IPS-18a (cell line): ENCODE data around the gene LDHAL6B.
"Not testable (repeated sequence)": the region's sequence is repeated elsewhere in the genome, so short reads cannot be mapped to it uniquely, and the experiment has no call there.

Source experiments
- H3K27ac ChIP-seq: one replicate; pipeline ENCODE4 v1.5.1; 2013; ENCODE audit warnings: low read length
- H3K27me3 ChIP-seq: one replicate; pipeline ENCODE4 v1.6.1; 2013; ENCODE audit warnings: mild to moderate bottlenecking, low read length; ENCODE audit not compliant: control insufficient read depth, insufficient read depth
- H3K36me3 ChIP-seq: one replicate; pipeline ENCODE4 v1.6.1; 2013; ENCODE audit warnings: low read depth, low read length; ENCODE audit not compliant: control insufficient read depth
- H3K4me1 ChIP-seq: one replicate; pipeline ENCODE4 v1.6.1; 2013; ENCODE audit warnings: low read depth, low read length; ENCODE audit not compliant: control insufficient read depth
- H3K4me3 ChIP-seq: one replicate; pipeline ENCODE4 v1.5.1; 2013; ENCODE audit warnings: low read length
- H3K9ac ChIP-seq: one replicate; pipeline ENCODE4 v1.6.1; 2013; ENCODE audit warnings: mild to moderate bottlenecking, low read length, moderate library complexity
- H3K9me3 ChIP-seq: one replicate; pipeline ENCODE4 v1.6.1; 2013; ENCODE audit warnings: low read depth, low read length; ENCODE audit not compliant: control insufficient read depth

Gene LDHAL6B

DNA sequence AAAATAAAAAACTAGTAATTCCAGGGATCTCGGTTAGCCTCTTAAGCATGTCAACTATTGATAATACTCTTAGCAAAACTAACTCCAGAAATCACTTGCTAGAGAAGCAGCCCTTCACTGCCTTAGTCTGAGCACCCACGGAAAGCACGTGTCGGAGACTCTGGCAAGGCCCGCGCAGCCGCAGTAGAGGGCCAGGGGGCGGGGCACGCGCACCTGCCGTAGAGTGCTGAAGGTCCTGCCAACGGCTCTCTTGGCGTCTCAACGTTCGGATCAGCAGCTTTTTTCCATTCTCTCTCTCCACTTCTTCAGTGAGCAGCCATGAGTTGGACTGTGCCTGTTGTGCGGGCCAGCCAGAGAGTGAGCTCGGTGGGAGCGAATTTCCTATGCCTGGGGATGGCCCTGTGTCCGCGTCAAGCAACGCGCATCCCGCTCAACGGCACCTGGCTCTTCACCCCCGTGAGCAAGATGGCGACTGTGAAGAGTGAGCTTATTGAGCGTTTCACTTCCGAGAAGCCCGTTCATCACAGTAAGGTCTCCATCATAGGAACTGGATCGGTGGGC is at the start of gene LDHAL6B:
LDHAL6B (plus strand) TSS at position 221 of the 561 bp plus-strand sequence; CDS start at position 319, 98 bp downstream.
- Histone ChIP-seq H3K9me3 (no peaks in the 10 kb centered on the region), H3K27ac (no peak within 1 kb of the TSS), H3K27me3 (no peaks in the 10 kb centered on the region), H3K4me1 (no peaks in the 10 kb centered on the region), H3K36me3 (peaks cover 59% of the 10 kb centered on the region), H3K4me3 (no peak within 1 kb of the TSS), H3K9ac (no peak within 1 kb of the TSS)

DNA sequence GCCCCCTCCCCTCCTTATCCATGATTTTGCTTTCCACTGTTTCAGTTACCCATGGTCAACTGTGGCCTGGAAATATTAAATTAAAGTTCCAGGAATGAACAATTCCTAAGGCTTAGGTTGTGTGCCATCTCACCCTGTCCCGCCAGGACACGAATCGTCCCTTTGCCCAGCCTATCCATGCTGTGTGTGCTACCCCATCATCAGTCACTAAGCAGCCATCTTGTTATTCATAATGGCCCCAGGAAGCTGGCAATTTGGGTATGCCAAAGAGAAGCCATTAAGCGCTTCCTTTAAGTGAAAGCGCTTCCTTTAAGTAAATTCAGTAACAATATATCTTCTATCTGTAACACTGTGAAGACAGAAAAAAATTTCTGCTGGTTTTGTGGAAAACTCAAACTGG is 49.2 kb upstream of the LDHAL6B start:
- Histone ChIP-seq H3K4me1 (no peaks in the 10 kb centered on the region), H3K27me3 (no peaks in the 10 kb centered on the region), H3K9ac (no peak overlapping the region), H3K36me3 (peaks cover 43% of the 10 kb centered on the region), H3K9me3 (no peaks in the 10 kb centered on the region), H3K4me3 (no peak overlapping the region), H3K27ac (no peak overlapping the region)

DNA sequence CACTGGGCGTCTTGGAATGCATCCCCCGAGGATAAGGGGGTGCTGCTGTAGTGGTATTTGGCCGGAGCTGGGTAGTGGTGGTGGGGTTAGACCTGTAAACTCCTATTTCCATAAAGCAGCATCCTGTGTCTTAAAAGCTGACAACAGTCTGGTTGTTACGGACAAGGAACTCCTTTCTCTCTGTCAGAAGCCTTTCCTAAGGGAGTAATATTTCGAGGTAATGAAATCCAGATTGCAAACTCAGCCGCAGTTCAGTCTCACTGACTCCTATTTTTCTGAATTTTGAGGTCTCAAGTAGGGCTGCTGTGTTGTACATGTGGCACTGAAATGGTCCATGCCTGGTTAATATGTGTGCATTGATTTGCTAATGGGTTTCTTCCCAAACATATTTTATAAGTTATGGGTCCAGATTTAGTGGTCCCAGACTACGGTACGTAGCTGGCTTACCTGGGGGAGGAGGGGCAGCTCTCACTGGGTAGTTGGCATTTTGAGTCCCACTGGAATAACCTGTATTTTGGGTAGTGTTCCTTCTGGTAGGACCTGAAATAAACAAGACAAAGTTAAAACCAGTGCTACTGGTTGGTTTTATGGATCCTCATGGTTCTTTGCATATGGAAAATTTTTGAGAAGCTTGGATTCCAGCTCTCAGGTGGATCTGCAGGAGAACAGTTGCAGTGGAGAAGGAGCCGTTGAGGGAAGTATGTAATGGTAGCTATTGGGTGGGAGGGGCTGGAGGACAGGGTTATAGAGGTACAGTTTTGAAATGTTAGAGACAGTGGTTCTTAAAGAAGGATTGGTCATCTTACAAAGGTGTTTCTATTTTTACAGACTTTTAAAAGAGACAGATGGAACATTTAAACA is 48.6 kb upstream of the LDHAL6B start:
- Histone ChIP-seq H3K36me3 (peaks cover 37% of the 10 kb centered on the region), H3K4me3 (no peak overlapping the region), H3K9ac (no peak overlapping the region)

DNA sequence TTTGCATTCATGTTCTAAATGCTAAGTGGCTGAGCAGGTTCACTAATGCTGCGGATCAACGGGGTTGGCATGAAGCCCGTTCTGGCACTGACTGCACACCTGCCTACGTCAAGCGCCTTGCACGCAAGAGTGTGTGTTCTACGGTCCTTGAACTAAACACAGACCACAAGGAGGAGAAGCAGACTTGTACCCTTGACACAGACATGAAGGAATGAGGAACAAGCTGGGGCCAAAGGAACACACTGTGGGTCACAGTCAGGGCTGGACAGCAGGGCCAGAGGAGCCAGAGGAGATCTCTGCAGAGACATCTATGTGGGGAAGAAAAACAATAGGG is 48.0 kb upstream of the LDHAL6B start:
- no peaks in the 10 kb centered on the region for H3K4me1 ChIP-seq
- H3K9me3 ChIP-seq, result no peaks in the 10 kb centered on the region
- H3K36me3 ChIP-seq, result peaks cover 31% of the 10 kb centered on the region
- H3K27ac ChIP-seq, result no peak overlapping the region
- no peak overlapping the region for H3K4me3 ChIP-seq
- no peaks in the 10 kb centered on the region for H3K27me3 ChIP-seq
- H3K9ac ChIP-seq, result no peak overlapping the region

More for the DNA sequence above, 48.6 kb upstream of the LDHAL6B start:
- H3K27ac ChIP-seq, result no peak overlapping the region
- no peaks in the 10 kb centered on the region for H3K9me3 ChIP-seq
- no peaks in the 10 kb centered on the region for H3K4me1 ChIP-seq
- no peaks in the 10 kb centered on the region for H3K27me3 ChIP-seq

DNA sequence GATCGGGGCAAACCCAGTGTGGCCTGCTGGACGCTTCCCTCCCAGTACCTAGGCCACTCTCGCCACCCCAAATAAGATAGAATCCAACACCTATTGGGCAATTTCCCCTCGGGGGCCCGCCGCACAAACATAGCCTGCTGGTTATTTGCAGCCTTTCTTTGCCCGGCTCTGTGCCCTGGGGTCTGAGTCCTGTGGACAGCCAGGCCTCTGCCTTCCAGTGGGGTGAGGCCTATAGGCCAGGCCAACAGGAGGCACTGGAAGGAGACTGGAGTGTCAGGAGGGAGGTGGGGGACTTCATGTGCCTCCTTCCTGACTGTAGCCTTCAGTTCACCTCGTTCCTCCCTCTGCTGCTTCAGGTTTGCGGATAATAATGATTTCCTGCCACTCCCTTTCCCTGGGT is 47.4 kb upstream of the LDHAL6B start:
- no peak overlapping the region for H3K4me3 ChIP-seq
- H3K27ac ChIP-seq, result no peak overlapping the region
- H3K27me3 ChIP-seq, result no peaks in the 10 kb centered on the region
- H3K9ac ChIP-seq, result no peak overlapping the region
- no peaks in the 10 kb centered on the region for H3K9me3 ChIP-seq
- H3K4me1 ChIP-seq, result no peaks in the 10 kb centered on the region
- H3K36me3 ChIP-seq, result peaks cover 28% of the 10 kb centered on the region

DNA sequence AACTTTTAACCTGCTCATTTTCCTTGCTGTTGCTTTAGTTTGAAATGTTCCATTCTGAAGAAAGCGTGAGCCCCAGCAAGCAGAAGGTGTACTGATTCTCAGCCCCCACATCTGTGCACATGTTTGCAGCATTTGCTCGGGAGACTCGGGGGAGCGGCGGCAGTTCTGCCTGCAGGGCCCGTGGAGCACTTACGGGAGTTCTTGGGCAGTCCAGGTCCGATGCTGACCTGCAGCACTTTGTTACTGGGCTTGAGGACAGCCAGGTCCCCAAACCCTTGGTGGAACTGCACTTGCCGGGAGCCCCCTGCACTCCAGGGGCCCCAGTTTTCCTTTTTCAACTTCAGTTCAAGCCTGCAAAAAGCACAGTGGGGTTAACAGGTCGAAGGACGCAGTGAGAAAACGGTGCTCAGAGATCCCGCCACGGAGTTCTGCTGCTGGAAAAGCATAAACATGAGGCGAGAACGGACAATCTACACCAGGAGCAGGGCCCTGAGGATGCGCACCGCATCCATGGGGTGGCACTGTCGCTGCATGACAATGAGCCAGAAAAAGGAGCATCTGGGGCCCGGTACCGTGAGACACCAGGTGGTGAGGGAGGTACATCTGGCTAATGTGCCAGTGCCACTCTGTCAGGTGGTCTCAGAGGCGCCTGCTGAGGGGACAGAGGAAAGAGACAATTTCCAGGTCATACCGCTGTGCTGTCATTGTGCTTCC is 45.6 kb upstream of the LDHAL6B start:
- Histone ChIP-seq H3K9ac (no peak overlapping the region), H3K27ac (no peak overlapping the region), H3K4me3 (no peak overlapping the region), H3K4me1 (no peaks in the 10 kb centered on the region), H3K9me3 (no peaks in the 10 kb centered on the region), H3K27me3 (no peaks in the 10 kb centered on the region), H3K36me3 (peaks cover 28% of the 10 kb centered on the region)

DNA sequence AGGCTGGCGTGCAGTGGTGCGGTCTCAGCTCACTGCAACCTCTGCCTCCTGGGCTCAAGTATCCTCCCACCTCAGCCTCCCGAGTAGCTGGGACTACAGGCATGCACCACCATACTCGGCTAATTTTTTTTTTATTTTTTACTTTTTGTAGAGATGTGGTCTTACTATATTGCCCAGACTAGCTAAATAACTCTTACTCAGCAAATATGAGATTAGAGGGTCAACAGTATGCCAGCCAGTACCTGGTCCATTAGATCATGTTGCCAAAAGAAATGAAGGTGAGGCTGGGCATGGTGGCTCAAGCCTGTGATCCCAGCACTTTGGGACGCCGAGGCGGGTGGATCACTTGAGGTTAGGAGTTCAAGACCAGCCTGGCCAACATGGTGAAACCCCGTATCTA is 44.6 kb upstream of the LDHAL6B start:
- H3K27ac ChIP-seq, H3K4me3 ChIP-seq, H3K27me3 ChIP-seq, H3K4me1 ChIP-seq, H3K9ac ChIP-seq, H3K9me3 ChIP-seq: not testable (repeated sequence)
- peaks cover 28% of the 10 kb centered on the region for H3K36me3 ChIP-seq

DNA sequence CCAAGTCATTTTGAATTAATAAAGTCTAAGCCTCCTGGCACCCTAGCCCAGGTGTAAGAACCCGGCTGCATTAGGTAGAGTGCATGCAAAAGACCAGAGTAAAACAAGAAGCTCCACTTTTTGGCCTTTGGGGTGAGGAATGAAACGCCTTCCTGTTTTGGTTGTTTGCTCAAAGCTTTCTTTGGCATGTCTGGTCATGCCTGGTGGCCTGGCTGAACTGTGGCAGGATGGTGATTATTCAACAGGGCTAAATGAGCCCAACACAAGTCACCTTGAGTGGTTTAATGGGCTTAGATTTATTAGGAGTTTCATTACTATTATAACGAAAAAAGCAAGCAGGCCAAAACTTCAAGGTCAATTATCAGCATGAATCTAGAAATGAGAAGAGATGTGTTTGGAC is 40.9 kb upstream of the LDHAL6B start:
- H3K4me3 ChIP-seq, result no peak overlapping the region
- H3K27me3 ChIP-seq, result no peaks in the 10 kb centered on the region
- peaks cover 18% of the 10 kb centered on the region for H3K36me3 ChIP-seq
- no peaks in the 10 kb centered on the region for H3K4me1 ChIP-seq
- no peaks in the 10 kb centered on the region for H3K9me3 ChIP-seq
- no peak overlapping the region for H3K27ac ChIP-seq
- no peak overlapping the region for H3K9ac ChIP-seq

DNA sequence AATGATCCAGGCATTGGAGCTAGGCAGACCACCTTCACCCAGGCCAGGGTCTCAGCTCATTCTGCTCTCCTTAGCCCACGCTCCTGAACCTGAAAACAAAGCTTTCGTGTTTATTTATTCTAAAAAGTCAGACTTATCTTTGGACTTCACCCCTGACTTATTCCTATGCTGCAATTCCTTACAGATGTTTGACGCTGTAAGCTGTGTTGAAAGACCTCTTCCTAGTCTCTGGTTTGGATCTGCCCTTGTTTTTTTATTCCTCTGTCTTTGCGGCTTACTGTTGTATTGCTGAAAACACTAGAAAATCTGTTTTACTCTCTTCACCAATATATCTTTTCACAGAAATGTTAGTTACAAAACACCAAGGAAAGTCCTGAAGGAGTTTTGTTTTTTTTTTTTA is 40.5 kb upstream of the LDHAL6B start:
- Histone ChIP-seq H3K9me3 (no peaks in the 10 kb centered on the region), H3K4me1 (no peaks in the 10 kb centered on the region), H3K27ac (no peak overlapping the region), H3K36me3 (peaks cover 19% of the 10 kb centered on the region), H3K4me3 (no peak overlapping the region), H3K9ac (no peak overlapping the region), H3K27me3 (no peaks in the 10 kb centered on the region)

DNA sequence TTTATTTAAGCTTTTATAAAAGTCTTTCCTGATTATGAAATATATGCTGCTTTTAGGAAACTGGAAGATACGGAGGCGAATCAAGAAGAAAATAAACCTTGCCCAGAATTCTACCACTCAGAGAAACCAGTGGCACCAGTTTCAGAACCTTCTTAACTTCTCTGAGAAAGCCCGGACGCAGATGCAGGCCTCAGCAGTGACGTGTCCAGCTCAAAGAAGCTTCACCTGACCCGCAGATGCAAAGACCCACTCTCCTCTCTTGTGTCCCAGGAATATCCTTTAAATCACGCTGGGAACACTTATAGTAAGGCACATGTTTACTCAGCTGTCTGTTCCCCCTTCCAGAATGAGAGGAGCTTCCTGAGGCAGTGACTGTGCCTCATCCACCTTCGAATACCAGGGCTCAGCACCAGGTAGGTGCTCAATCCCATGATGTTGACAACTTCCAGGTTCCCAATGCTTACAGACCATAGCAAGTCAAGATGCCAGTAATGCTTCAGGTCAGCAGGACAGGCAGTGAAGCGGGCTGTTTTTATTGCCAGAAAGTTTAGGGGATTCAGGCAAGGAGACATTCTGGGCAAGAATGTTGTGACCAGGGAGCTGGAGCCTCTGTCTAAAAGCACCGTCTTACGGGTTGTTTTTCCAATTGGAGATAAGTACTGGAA is 39.9 kb upstream of the LDHAL6B start:
- H3K9me3 ChIP-seq, result no peaks in the 10 kb centered on the region
- no peaks in the 10 kb centered on the region for H3K4me1 ChIP-seq
- no peaks in the 10 kb centered on the region for H3K27me3 ChIP-seq
- no peak overlapping the region for H3K27ac ChIP-seq
- H3K36me3 ChIP-seq, result peaks cover 19% of the 10 kb centered on the region
- no peak overlapping the region for H3K9ac ChIP-seq
- no peak overlapping the region for H3K4me3 ChIP-seq

DNA sequence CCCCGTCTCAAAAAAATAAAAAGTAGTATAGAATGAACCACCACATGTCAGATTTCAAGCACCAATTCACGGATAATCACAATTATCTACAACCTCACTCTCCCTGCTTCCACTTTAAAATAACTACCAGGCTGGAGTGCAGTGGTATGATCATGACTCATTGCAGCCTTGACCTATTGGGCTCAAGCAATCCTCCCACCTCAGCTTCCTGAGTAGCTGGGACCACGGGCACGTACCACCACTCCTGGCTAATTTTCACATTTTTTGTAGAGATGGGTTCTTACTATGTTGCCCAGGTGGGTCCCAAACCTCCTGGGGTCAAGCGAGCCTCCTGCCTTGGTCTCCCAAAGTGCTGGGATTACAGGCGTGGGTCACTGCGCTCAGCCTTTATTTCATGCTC is 38.1 kb upstream of the LDHAL6B start:
- Histone ChIP-seq H3K27me3 (no peaks in the 10 kb centered on the region), H3K27ac (no peak overlapping the region), H3K4me3 (no peak overlapping the region), H3K9me3 (no peaks in the 10 kb centered on the region), H3K36me3 (peaks cover 22% of the 10 kb centered on the region), H3K4me1 (no peaks in the 10 kb centered on the region), H3K9ac (no peak overlapping the region)
